ENCODE data around the gene SUB1.
A peak's percentile ranks its signal among the peaks of the same experiment; 100 is the strongest.

SUB1 gene

GRCh38 chr5:32583582-32584232 lies 1.6 kb upstream of the SUB1 start:
- Histone ChIP-seq H3K27me3 (ENCODE audit: insufficient read depth, poor library complexity, severe bottlenecking) (no peaks in the 10 kb centered on the region), H3K27ac (replicated peaks) (peak overlapping the region; percentile 76), H3K4me3 (replicated peaks; ENCODE audit: insufficient read depth, low read length) (no peak overlapping the region)
- peak in 1 of 2 experiments; percentile 17 for DNase-seq (ENCODE audit: low read depth in 1 of 2, low spot score in 1 of 2)
- TF ChIP-seq REST (IDR thresholded peaks at IDR 0.05; ENCODE audit: insufficient replicate concordance, low read depth) (no peak), POLR2AphosphoS5 (IDR thresholded peaks at IDR 0.05; ENCODE audit: low read depth) (no peak), SPI1 (IDR thresholded peaks at IDR 0.05; ENCODE audit: borderline replicate concordance, low read depth) (no peak), CTCF (IDR thresholded peaks at IDR 0.05; ENCODE audit: insufficient read depth, low read length) (no peak), GABPA (IDR thresholded peaks at IDR 0.05; ENCODE audit: low read depth) (no peak)

GRCh38 chr5:32584646-32585045 lies 711 bp upstream of the SUB1 start:
- no peak overlapping the region for H3K4me3 ChIP-seq (replicated peaks; ENCODE audit: insufficient read depth, low read length)
- DNase-seq (ENCODE audit: low read depth in 1 of 2, low spot score in 1 of 2), result no peak
- TF ChIP-seq GABPA (IDR thresholded peaks at IDR 0.05; ENCODE audit: low read depth) (no peak), REST (IDR thresholded peaks at IDR 0.05; ENCODE audit: insufficient replicate concordance, low read depth) (no peak), CTCF (IDR thresholded peaks at IDR 0.05; ENCODE audit: insufficient read depth, low read length) (no peak), POLR2AphosphoS5 (IDR thresholded peaks at IDR 0.05; ENCODE audit: low read depth) (no peak), SPI1 (IDR thresholded peaks at IDR 0.05; ENCODE audit: borderline replicate concordance, low read depth) (no peak)
- H3K27me3 ChIP-seq (ENCODE audit: insufficient read depth, poor library complexity, severe bottlenecking), result no peaks in the 10 kb centered on the region
- H3K27ac ChIP-seq (replicated peaks), result peak overlapping the region; percentile 96

GRCh38 chr5:32585122-32585445 lies 273 bp upstream of the SUB1 start:
- Histone ChIP-seq H3K27me3 (ENCODE audit: insufficient read depth, poor library complexity, severe bottlenecking) (no peaks in the 10 kb centered on the region), H3K4me3 (replicated peaks; ENCODE audit: insufficient read depth, low read length) (no peak overlapping the region), H3K27ac (replicated peaks) (peak overlapping the region; percentile 96)
- no peak for TF ChIP-seq GABPA (IDR thresholded peaks at IDR 0.05; ENCODE audit: low read depth)
- no peak for TF ChIP-seq REST (IDR thresholded peaks at IDR 0.05; ENCODE audit: insufficient replicate concordance, low read depth)
- TF ChIP-seq SPI1 (IDR thresholded peaks at IDR 0.05; ENCODE audit: borderline replicate concordance, low read depth), result no peak
- no peak for TF ChIP-seq CTCF (IDR thresholded peaks at IDR 0.05; ENCODE audit: insufficient read depth, low read length)
- no peak for TF ChIP-seq POLR2AphosphoS5 (IDR thresholded peaks at IDR 0.05; ENCODE audit: low read depth)
- DNase-seq (ENCODE audit: low read depth in 1 of 2, low spot score in 1 of 2), result no peak
